Type B pancreatic cell (in vitro differentiated cells): ENCODE data around the gene MRPS15. TPM values are rescaled to one million over a fixed set of nuclear protein-coding genes. Genes with fewer than 3 reads are reported as not detected.

Experiments
- DNase-seq: peaks from one replicate; pipeline ENCODE4 v3.0.0; 2021; ENCODE audit warnings: mixed read lengths; ENCODE audit not compliant: unreplicated experiment; ENCODE audit errors: extremely low spot score
- H3K27ac Mint-ChIP-seq: 2 replicates; pipeline ENCODE4 v1.8.0; 2021; ENCODE audit warnings: mild to moderate bottlenecking, mixed read lengths
- H3K27me3 Mint-ChIP-seq: 2 replicates; pipeline ENCODE4 v1.8.0; 2021; ENCODE audit warnings: mixed read lengths
- H3K36me3 Mint-ChIP-seq: 2 replicates; pipeline ENCODE4 v1.8.0; 2021; ENCODE audit warnings: mixed read lengths
- H3K4me1 Mint-ChIP-seq: one replicate; pipeline ENCODE4 v1.8.0; 2021; ENCODE audit warnings: mixed read lengths; ENCODE audit not compliant: unreplicated experiment
- H3K4me3 Mint-ChIP-seq: 2 replicates; pipeline ENCODE4 v1.8.0; 2021; ENCODE audit warnings: mild to moderate bottlenecking, mixed read lengths
- H3K9me3 Mint-ChIP-seq: 2 replicates; pipeline ENCODE4 v1.8.0; 2021; ENCODE audit warnings: mixed read lengths
- CTCF ChIP-seq: fragments of 200-600 bp; sonication (generic); conservative IDR thresholded peaks from 2 replicates; pipeline ENCODE4 v1.5.0; 2021; ENCODE audit warnings: antibody characterized with exemption, mild to moderate bottlenecking
- total RNA-seq: library from RNA; stranded (reverse); gene quantifications from 2 replicates; pipeline ENCODE4 v1.2.1, GENCODE V29; 2021; ENCODE audit warnings: low replicate concordance

MRPS15 gene
- total RNA-seq, 1 donor from 2014 or later: 69.4 TPM

GRCh38 chr1:36475341-36475740 lies 11.2 kb upstream of the MRPS15 start:
- Mint-ChIP-seq H3K27me3 (peaks cover 3% of the 10 kb centered on the region), H3K9me3 (no peaks in the 10 kb centered on the region)

GRCh38 chr1:36472656-36473055 lies 8.5 kb upstream of the MRPS15 start:
- DNase-seq: no peak
- Mint-ChIP-seq H3K36me3 (no peaks in the 10 kb centered on the region), H3K9me3 (no peaks in the 10 kb centered on the region), H3K4me3 (no peak overlapping the region), H3K4me1 (peaks cover 10% of the 10 kb centered on the region), H3K27ac (no peak overlapping the region), H3K27me3 (no peaks in the 10 kb centered on the region)
- TF ChIP-seq CTCF: no peak

More at GRCh38 chr1:36475341-36475740, 11.2 kb upstream of the MRPS15 start:
- H3K27ac Mint-ChIP-seq: no peak overlapping the region
- TF ChIP-seq CTCF: no peak
- H3K4me1 Mint-ChIP-seq: peaks cover 10% of the 10 kb centered on the region
- no peak overlapping the region for H3K4me3 Mint-ChIP-seq
- H3K36me3 Mint-ChIP-seq: no peaks in the 10 kb centered on the region
- no peak for DNase-seq

- Mint-ChIP-seq H3K4me3 (no peak overlapping the region), H3K9me3 (no peaks in the 10 kb centered on the region), H3K36me3 (no peaks in the 10 kb centered on the region), H3K27me3 (no peaks in the 10 kb centered on the region), H3K27ac (no peak overlapping the region), H3K4me1 (peaks cover 10% of the 10 kb centered on the region)
- no peak for DNase-seq
- TF ChIP-seq CTCF: no peak
Observed at GRCh38 chr1:36471830-36472641, 7.9 kb upstream of the MRPS15 start.

DNA sequence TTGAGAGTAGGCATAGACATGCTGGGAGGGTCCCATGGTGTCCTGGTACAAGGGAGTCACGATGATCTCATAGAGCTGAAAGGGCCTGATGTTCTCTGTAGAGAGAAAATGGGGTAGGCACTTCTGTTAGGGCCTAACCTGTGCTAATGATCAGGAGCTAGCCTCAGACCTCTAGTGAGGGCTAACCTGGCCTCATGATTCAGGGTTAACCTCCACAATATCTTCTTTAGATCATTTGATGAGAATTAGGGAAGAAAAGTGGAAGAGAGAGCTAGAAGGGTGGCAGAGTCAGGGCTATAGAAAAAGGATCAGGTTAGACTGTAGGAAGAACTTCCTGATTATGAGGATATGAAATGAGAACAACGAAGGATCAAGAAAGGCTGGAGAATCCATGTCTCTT lies 5.0 kb upstream of the MRPS15 start:
- no peak for DNase-seq
- TF ChIP-seq CTCF: no peak
- Mint-ChIP-seq H3K36me3 (no peaks in the 10 kb centered on the region), H3K9me3 (no peaks in the 10 kb centered on the region), H3K4me1 (peaks cover 23% of the 10 kb centered on the region), H3K27me3 (no peaks in the 10 kb centered on the region), H3K4me3 (no peak overlapping the region), H3K27ac (no peak overlapping the region)

GRCh38 chr1:36467700-36468455 lies 3.7 kb upstream of the MRPS15 start:
- Mint-ChIP-seq H3K4me3 (no peak overlapping the region), H3K27ac (no peak overlapping the region), H3K9me3 (no peaks in the 10 kb centered on the region), H3K4me1 (peaks cover 21% of the 10 kb centered on the region), H3K36me3 (no peaks in the 10 kb centered on the region), H3K27me3 (no peaks in the 10 kb centered on the region)
- no peak for DNase-seq
- TF ChIP-seq CTCF: no peak
